ENCODE measurements around the gene RAVER2.

GRCh38 chr1:64703600-64703999, 41.3 kb upstream of the RAVER2 start:
- TF ChIP-seq CTCF (IDR thresholded peaks at IDR 0.05) (no peak), ZFX (IDR thresholded peaks at IDR 0.05; ENCODE audit: borderline replicate concordance) (no peak)
